Hepatocyte (in vitro differentiated cells): Measurements from ENCODE around the gene FCHO2. TPM values are rescaled to one million over a fixed set of nuclear protein-coding genes. Genes with fewer than 3 reads are reported as not detected.

Experiments
- DNase-seq: peaks from one replicate; pipeline ENCODE4 v3.0.0-alpha.2; 2016; ENCODE audit warnings: low spot score
- H2AFZ ChIP-seq: fragments of 200-600 bp; sonication (generic); 2 replicates; pipeline ENCODE4 v1.6.0; 2016; ENCODE audit warnings: antibody characterized with exemption, mild to moderate bottlenecking
- H3K27ac ChIP-seq: fragments of 200-600 bp; sonication (generic); 2 replicates; pipeline ENCODE4 v1.5.1; 2016; ENCODE audit warnings: mild to moderate bottlenecking
- H3K27me3 ChIP-seq: fragments of 200-600 bp; sonication (generic); 2 replicates; pipeline ENCODE4 v1.6.1; 2016
- H3K36me3 ChIP-seq: fragments of 200-600 bp; sonication (generic); replicated peaks from 2 replicates; pipeline ENCODE4 v1.5.1; 2016; ENCODE audit warnings: low read depth; ENCODE audit not compliant: insufficient read depth
- H3K4me1 ChIP-seq: fragments of 200-600 bp; sonication (generic); 2 replicates; pipeline ENCODE4 v1.5.1; 2016; ENCODE audit warnings: mild to moderate bottlenecking, moderate library complexity; ENCODE audit not compliant: insufficient read depth
- H3K4me2 ChIP-seq: fragments of 200-600 bp; sonication (generic); 2 replicates; pipeline ENCODE4 v1.6.0; 2016
- H3K4me3 ChIP-seq: fragments of 200-600 bp; sonication (generic); 2 replicates; pipeline ENCODE4 v1.5.1; 2016; ENCODE audit warnings: mild to moderate bottlenecking
- H3K79me2 ChIP-seq: fragments of 200-600 bp; sonication (generic); 2 replicates; pipeline ENCODE4 v1.6.0; 2017; ENCODE audit warnings: mild to moderate bottlenecking
- H3K9me2 ChIP-seq: fragments of 200-600 bp; sonication (generic); replicated peaks from 2 replicates; pipeline ENCODE4 v1.6.0; 2017; ENCODE audit warnings: mild to moderate bottlenecking; ENCODE audit not compliant: insufficient read depth
- H3K9me3 ChIP-seq: fragments of 200-600 bp; sonication (generic); 2 replicates; pipeline ENCODE4 v1.5.1; 2016; ENCODE audit warnings: low read depth, mild to moderate bottlenecking
- H4K20me1 ChIP-seq: fragments of 200-600 bp; sonication (generic); 2 replicates; pipeline ENCODE4 v1.6.0; 2016; ENCODE audit warnings: mild to moderate bottlenecking; ENCODE audit not compliant: insufficient read depth, poor library complexity, severe bottlenecking
- CTCF ChIP-seq: fragments of 200-600 bp; sonication (generic); IDR thresholded peaks from 2 replicates; pipeline ENCODE4 v1.5.1; 2016; ENCODE audit warnings: antibody characterized with exemption, mild to moderate bottlenecking; ENCODE audit not compliant: poor library complexity
- EZH2 ChIP-seq: fragments of 200-600 bp; sonication (generic); IDR thresholded peaks from 2 replicates; pipeline ENCODE4 v1.6.1; 2016; ENCODE audit warnings: antibody characterized with exemption, mild to moderate bottlenecking, borderline replicate concordance
- EZH2phosphoT487 ChIP-seq: fragments of 200-600 bp; sonication (generic); IDR thresholded peaks from one replicate; pipeline ENCODE4 v1.6.1; 2018; ENCODE audit warnings: antibody characterized with exemption, mild to moderate bottlenecking, low read depth, moderate library complexity; ENCODE audit not compliant: unreplicated experiment, severe bottlenecking
- WGBS: methylation state at CpG from one replicate; pipeline ENCODE4 v1.1.6; 2016; ENCODE audit warnings: low lambda C conversion rate; ENCODE audit errors: missing lambda C conversion rate; 5-methylcytosine and 5-hydroxymethylcytosine counted together
- polyA plus RNA-seq: library from polyadenylated mRNA; unstranded; fragments of >200 nt; fragmentation: Nextera tagmentation; extraction: Ambion mirVana; gene quantifications from 2 replicates; pipeline ENCODE4 v1.2.1, GENCODE V29; 2016
- total RNA-seq: library from RNA; depleted of rRNA; stranded (reverse); fragments of >200 nt; gene quantifications from 2 replicates; pipeline ENCODE4 v1.2.3, GENCODE V29; 2014

FCHO2 gene
- total and polyA plus RNA-seq, 2 experiments from 2014 or later: 6.3 to 17.1 TPM

- no peaks in the 10 kb centered on the region for H3K9me2 ChIP-seq
- no peaks in the 10 kb centered on the region for H4K20me1 ChIP-seq
- H3K27me3 ChIP-seq: no peaks in the 10 kb centered on the region
- DNase-seq: no peak
- 96% methylated on average over 5 of the region's 5 CpGs for WGBS
- H3K9me3 ChIP-seq: no peaks in the 10 kb centered on the region
- no peak for TF ChIP-seq CTCF
- no peak overlapping the region for H2AFZ ChIP-seq
- no peaks in the 10 kb centered on the region for H3K79me2 ChIP-seq
- no peaks in the 10 kb centered on the region for H3K36me3 ChIP-seq
- no peak overlapping the region for H3K4me3 ChIP-seq
- H3K4me2 ChIP-seq: no peak overlapping the region
- H3K27ac ChIP-seq: no peak overlapping the region
- H3K4me1 ChIP-seq: no peaks in the 10 kb centered on the region
These were observed 81.7 kb downstream of the FCHO2 start for GRCh38 chr5:73037545-73037944.

GRCh38 chr5:73039082-73039481, 83.2 kb downstream of the FCHO2 start:
- H3K4me1 ChIP-seq: no peaks in the 10 kb centered on the region
- H3K79me2 ChIP-seq: no peaks in the 10 kb centered on the region
- no peak overlapping the region for H3K27ac ChIP-seq
- no peak overlapping the region for H3K4me3 ChIP-seq
- H4K20me1 ChIP-seq: no peaks in the 10 kb centered on the region
- TF ChIP-seq EZH2 (no peak), EZH2phosphoT487 (no peak), CTCF (no peak)
- no peaks in the 10 kb centered on the region for H3K9me2 ChIP-seq
- no peak overlapping the region for H2AFZ ChIP-seq
- no peaks in the 10 kb centered on the region for H3K27me3 ChIP-seq
- DNase-seq: no peak
- no peak overlapping the region for H3K4me2 ChIP-seq
- no peaks in the 10 kb centered on the region for H3K9me3 ChIP-seq
- no peaks in the 10 kb centered on the region for H3K36me3 ChIP-seq

GRCh38 chr5:73042993-73043392, 87.2 kb downstream of the FCHO2 start:
- no peaks in the 10 kb centered on the region for H3K27me3 ChIP-seq
- no peak overlapping the region for H3K4me2 ChIP-seq
- H4K20me1 ChIP-seq: no peaks in the 10 kb centered on the region
- no peak overlapping the region for H3K27ac ChIP-seq
- H3K9me2 ChIP-seq: no peaks in the 10 kb centered on the region
- no peaks in the 10 kb centered on the region for H3K4me1 ChIP-seq
- H3K36me3 ChIP-seq: no peaks in the 10 kb centered on the region
- no peak for DNase-seq
- no peaks in the 10 kb centered on the region for H3K79me2 ChIP-seq
- no peak overlapping the region for H2AFZ ChIP-seq
- TF ChIP-seq EZH2 (no peak), CTCF (no peak)
- H3K9me3 ChIP-seq: no peaks in the 10 kb centered on the region
- no peak overlapping the region for H3K4me3 ChIP-seq

DNA sequence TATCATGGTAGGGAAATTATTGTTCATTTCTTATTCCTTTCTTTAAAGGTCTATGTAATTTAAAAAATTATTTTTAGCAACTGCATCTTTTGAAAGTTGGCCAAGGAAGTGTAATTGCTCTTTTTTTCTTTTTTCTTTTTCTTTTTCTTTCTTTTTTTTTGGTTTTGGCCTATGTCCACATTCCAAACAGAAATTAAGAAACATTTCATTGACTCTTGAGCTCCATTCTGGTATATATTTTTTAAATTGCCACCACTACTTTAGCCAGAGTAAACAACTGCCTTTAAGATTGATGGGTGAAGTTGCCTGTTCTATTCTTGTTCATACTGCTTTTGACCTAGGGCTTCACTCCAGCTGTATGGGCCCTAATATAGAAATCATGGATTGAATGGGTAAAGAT, 88.7 kb downstream of the FCHO2 start:
- H3K27me3 ChIP-seq: no peaks in the 10 kb centered on the region
- no peaks in the 10 kb centered on the region for H4K20me1 ChIP-seq
- no peaks in the 10 kb centered on the region for H3K9me3 ChIP-seq
- no peaks in the 10 kb centered on the region for H3K79me2 ChIP-seq
- H2AFZ ChIP-seq: no peak overlapping the region
- H3K27ac ChIP-seq: no peak overlapping the region
- no peak for DNase-seq
- TF ChIP-seq CTCF (no peak), EZH2 (no peak), EZH2phosphoT487 (no peak)
- H3K9me2 ChIP-seq: no peaks in the 10 kb centered on the region
- H3K36me3 ChIP-seq: no peaks in the 10 kb centered on the region
- no peaks in the 10 kb centered on the region for H3K4me1 ChIP-seq
- no peak overlapping the region for H3K4me3 ChIP-seq
- no peak overlapping the region for H3K4me2 ChIP-seq
